H1 (cell line): ENCODE data around the gene ALOX5. TPM values are rescaled to one million over a fixed set of nuclear protein-coding genes. Genes with fewer than 3 reads are reported as not detected.

Source experiments
- CTCF ChIA-PET: fragments of 300-600 bp; sonication (Branson Sonifier 250); formaldehyde crosslinking; loops from one replicate; lab custom pipeline; 2021; ENCODE audit not compliant: partially characterized antibody; lab: Charles Lee
- POLR2A ChIA-PET: fragments of 300-600 bp; sonication (Branson Sonifier 250); formaldehyde crosslinking; loops from one replicate; lab custom pipeline; 2021; ENCODE audit warnings: inconsistent platforms; ENCODE audit not compliant: partially characterized antibody; lab: Charles Lee
- DNase-seq, 2 experiments: peaks; one replicate each; pipeline versions ENCODE4 v3.0.0 to v3.0.0-alpha.2; 2010 to 2022; ENCODE audit warnings: low spot score in 2 of 2, low read depth in 1 of 2, mixed read lengths in 1 of 2
- FAIRE-seq: peaks from 2 replicates; lab custom pipeline; 2011; peaks lifted over from hg19 to GRCh38; lab: Jason Lieb, UNC
- H2AFZ ChIP-seq: 2 replicates; pipeline ENCODE4 v1.8.1; 2012; ENCODE audit warnings: low read length, inconsistent platforms
- H2AK5ac ChIP-seq: 2 replicates; pipeline ENCODE4 v1.6.1; 2013; ENCODE audit warnings: low read depth, low read length
- H2BK120ac ChIP-seq: replicated peaks from 2 replicates; pipeline ENCODE3; 2013; ENCODE audit warnings: low read depth, low read length, inconsistent platforms
- H2BK12ac ChIP-seq: 2 replicates; pipeline ENCODE4 v1.6.1; 2013; ENCODE audit warnings: low read depth, low read length
- H2BK15ac ChIP-seq: 2 replicates; pipeline ENCODE4 v1.6.1; 2013; ENCODE audit warnings: low read length
- H2BK20ac ChIP-seq: 2 replicates; pipeline ENCODE4 v1.6.1; 2013; ENCODE audit warnings: low read length
- H2BK5ac ChIP-seq: 2 replicates; pipeline ENCODE4 v1.6.1; 2013; ENCODE audit warnings: low read depth, low read length
- H3K14ac ChIP-seq: 2 replicates; pipeline ENCODE4 v1.6.1; 2013; ENCODE audit warnings: inconsistent platforms; ENCODE audit not compliant: insufficient read length
- H3K18ac ChIP-seq: 2 replicates; pipeline ENCODE4 v1.6.1; 2013; ENCODE audit warnings: low read length; ENCODE audit errors: extremely low read depth
- H3K23ac ChIP-seq: 2 replicates; pipeline ENCODE4 v1.6.1; 2013; ENCODE audit warnings: inconsistent platforms; ENCODE audit not compliant: insufficient read length
- H3K23me2 ChIP-seq: 2 replicates; pipeline ENCODE4 v1.6.1; 2013; ENCODE audit warnings: low read depth, low read length
- H3K27ac ChIP-seq: 2 replicates; pipeline ENCODE4 v1.6.1; 2011; ENCODE audit warnings: low read depth, low read length, inconsistent platforms
- H3K27me3 ChIP-seq, 4 experiments: replicated peaks in 1 of 4; 1 replicate in 1 of 4; 2 replicates in 3 of 4; pipeline versions ENCODE4 v1.6.1 to v1.8.1; 2011 to 2013; ENCODE audit warnings: low read length in 3 of 4, mild to moderate bottlenecking in 3 of 4, inconsistent platforms in 2 of 4, mixed read lengths in 2 of 4, moderate library complexity in 1 of 4; ENCODE audit not compliant: control insufficient read depth in 3 of 4, insufficient read depth in 3 of 4; ENCODE audit errors: extremely low read depth in 1 of 4
- H3K36me3 ChIP-seq, 4 experiments: 2 replicates each; pipeline versions ENCODE4 v1.6.1 to v1.8.1; 2011 to 2013; ENCODE audit warnings: mild to moderate bottlenecking in 4 of 4, low read length in 3 of 4, moderate library complexity in 2 of 4, control low read depth in 1 of 4, inconsistent platforms in 1 of 4; ENCODE audit not compliant: insufficient read depth in 4 of 4, control insufficient read depth in 2 of 4
- H3K4ac ChIP-seq: replicated peaks from 2 replicates; pipeline ENCODE3; 2013; ENCODE audit warnings: low read length, low read depth, mixed read lengths, inconsistent platforms; ENCODE audit not compliant: insufficient read length
- H3K4me1 ChIP-seq, 4 experiments: replicated peaks in 1 of 4; 1 replicate in 1 of 4; 2 replicates in 3 of 4; pipeline versions ENCODE4 v1.6.1 to v1.8.1; 2011 to 2013; ENCODE audit warnings: low read length in 3 of 4, inconsistent platforms in 2 of 4, mixed read lengths in 1 of 4; ENCODE audit not compliant: insufficient read depth in 4 of 4, control insufficient read depth in 3 of 4
- H3K4me2 ChIP-seq, 2 experiments: 2 replicates each; pipeline versions ENCODE4 v1.6.1 to v1.8.1; 2011 to 2013; ENCODE audit warnings: low read depth in 2 of 2, low read length in 2 of 2, control low read depth in 1 of 2, inconsistent platforms in 1 of 2, mild to moderate bottlenecking in 1 of 2; ENCODE audit not compliant: insufficient read depth in 1 of 2
- H3K4me3 ChIP-seq, 4 experiments: fragments of 200-600, 300-600 bp in 1 of 4; sonication (generic), shearing (Covaris generic), sonication (Bioruptor Twin) in 1 of 4; 2 replicates each; pipeline versions ENCODE4 v1.5.1 to v1.8.1; 2011 to 2016; ENCODE audit warnings: low read length in 4 of 4, low read depth in 3 of 4, control low read depth in 2 of 4, inconsistent platforms in 2 of 4, mild to moderate bottlenecking in 2 of 4, mixed read lengths in 1 of 4, moderate library complexity in 1 of 4; ENCODE audit not compliant: insufficient read depth in 2 of 4; ENCODE audit errors: extremely low read depth in 1 of 4
- H3K56ac ChIP-seq: replicated peaks from 2 replicates; pipeline ENCODE3; 2013; ENCODE audit warnings: low read depth, mild to moderate bottlenecking, mixed read lengths, low read length, inconsistent platforms; ENCODE audit not compliant: insufficient read length
- H3K79me1 ChIP-seq: 2 replicates; pipeline ENCODE4 v1.6.1; 2013; ENCODE audit warnings: low read depth, low read length, control low read depth
- H3K79me2 ChIP-seq, 2 experiments: 2 replicates each; pipeline versions ENCODE4 v1.6.1 to v1.8.1; 2012 to 2013; ENCODE audit warnings: low read length in 2 of 2, mild to moderate bottlenecking in 2 of 2, inconsistent platforms in 1 of 2; ENCODE audit not compliant: insufficient read depth in 2 of 2, control insufficient read depth in 1 of 2
- H3K9ac ChIP-seq, 4 experiments: replicated peaks in 1 of 4; 1 replicate in 1 of 4; 2 replicates in 3 of 4; pipeline versions ENCODE4 v1.6.1 to v1.8.1; 2011 to 2013; ENCODE audit warnings: low read depth in 3 of 4, low read length in 3 of 4, control low read depth in 2 of 4, mild to moderate bottlenecking in 2 of 4, moderate library complexity in 2 of 4, inconsistent platforms in 1 of 4; ENCODE audit errors: extremely low read depth in 1 of 4
- H3K9me3 ChIP-seq, 2 experiments: 2 replicates each; pipeline versions ENCODE4 v1.6.1 to v1.8.1; 2012 to 2013; ENCODE audit warnings: mild to moderate bottlenecking in 2 of 2, moderate library complexity in 2 of 2, control low read depth in 1 of 2, inconsistent platforms in 1 of 2, low read depth in 1 of 2, low read length in 1 of 2, mixed read lengths in 1 of 2; ENCODE audit not compliant: insufficient read depth in 2 of 2
- H4K20me1 ChIP-seq, 2 experiments: replicated peaks in 1 of 2; 2 replicates each; pipeline versions ENCODE3 to v1.8.1; 2011 to 2013; ENCODE audit warnings: inconsistent platforms in 2 of 2, low read length in 2 of 2, mild to moderate bottlenecking in 1 of 2; ENCODE audit not compliant: insufficient read depth in 2 of 2, control insufficient read depth in 1 of 2
- H4K5ac ChIP-seq: 2 replicates; pipeline ENCODE4 v1.6.1; 2013; ENCODE audit warnings: low read length, low read depth, mixed read lengths, inconsistent platforms; ENCODE audit not compliant: insufficient read length
- H4K8ac ChIP-seq: 2 replicates; pipeline ENCODE4 v1.8.0; 2013; ENCODE audit warnings: mild to moderate bottlenecking, moderate library complexity, low read length, inconsistent platforms; ENCODE audit not compliant: insufficient read depth; ENCODE audit errors: extremely low read depth
- H4K91ac ChIP-seq: replicated peaks from 2 replicates; pipeline ENCODE3; 2013; ENCODE audit warnings: low read length, mixed read lengths, inconsistent platforms; ENCODE audit not compliant: insufficient read length
- CHD2 ChIP-seq: IDR thresholded peaks from 2 replicates; pipeline ENCODE4 v1.6.1; 2012; ENCODE audit warnings: low read length, improper control_type of control experiment
- EP300 ChIP-seq, 2 experiments: IDR thresholded peaks; 1 replicate in 1 of 2; 2 replicates in 1 of 2; pipeline ENCODE4 v1.6.1; 2011 to 2012; ENCODE audit warnings: low read depth in 2 of 2, low read length in 2 of 2, mild to moderate bottlenecking in 2 of 2, borderline replicate concordance in 1 of 2, inconsistent platforms in 1 of 2, moderate library complexity in 1 of 2
- HDAC6 ChIP-seq: IDR thresholded peaks from one replicate; pipeline ENCODE4 v1.7.1; 2012; ENCODE audit warnings: low read depth, mild to moderate bottlenecking, inconsistent platforms, low read length, moderate library complexity
- JUN ChIP-seq: IDR thresholded peaks from 2 replicates; pipeline ENCODE4 v1.6.1; 2011; ENCODE audit warnings: low read depth, mild to moderate bottlenecking, improper control_type of control experiment, low read length
- KDM5A ChIP-seq: fragments of 200-600 bp; IDR thresholded peaks from 2 replicates; pipeline ENCODE4 v1.7.1; 2012; ENCODE audit warnings: mild to moderate bottlenecking, low read length, inconsistent platforms, mixed read lengths
- POLR2A ChIP-seq, 2 experiments: IDR thresholded peaks; 1 replicate in 1 of 2; 2 replicates in 1 of 2; pipeline ENCODE4 v1.6.1; 2011; ENCODE audit warnings: low read depth in 2 of 2, low read length in 2 of 2, mild to moderate bottlenecking in 2 of 2; ENCODE audit errors: control extremely low read depth in 1 of 2
- POU5F1 ChIP-seq: IDR thresholded peaks from 2 replicates; pipeline ENCODE4 v1.6.1; 2011; ENCODE audit warnings: low read depth, mild to moderate bottlenecking, low read length, moderate library complexity
- RBBP5 ChIP-seq: IDR thresholded peaks from 2 replicates; pipeline ENCODE4 v1.7.1; 2012; ENCODE audit warnings: low read depth, mild to moderate bottlenecking, inconsistent platforms, low read length, moderate library complexity, borderline replicate concordance
- SIRT6 ChIP-seq: IDR thresholded peaks from one replicate; pipeline ENCODE4 v1.7.1; 2012; ENCODE audit warnings: low read length, inconsistent platforms
- SIX5 ChIP-seq: IDR thresholded peaks from 2 replicates; pipeline ENCODE4 v1.6.1; 2011; ENCODE audit warnings: mild to moderate bottlenecking, low read depth, low read length
- SP1 ChIP-seq: IDR thresholded peaks from 2 replicates; pipeline ENCODE4 v1.6.1; 2011; ENCODE audit warnings: low read depth, low read length
- TBP ChIP-seq: IDR thresholded peaks from 2 replicates; pipeline ENCODE4 v1.6.1; 2011; ENCODE audit warnings: low read depth, low read length, improper control_type of control experiment
- YY1 ChIP-seq: IDR thresholded peaks from 2 replicates; pipeline ENCODE4 v1.6.1; 2011; ENCODE audit warnings: low read depth, mild to moderate bottlenecking, low read length
- WGBS, 2 experiments: shearing (Covaris generic) in 1 of 2; methylation state at CpG; one replicate each; pipeline versions ENCODE4 v1.1.6 to v1.1.7; 2013 to 2015; ENCODE audit warnings: low lambda C conversion rate in 2 of 2, mixed read lengths in 2 of 2, inconsistent platforms in 1 of 2, low coverage in 1 of 2, missing lambda C conversion rate in 1 of 2; ENCODE audit not compliant: insufficient replicate concordance in 2 of 2, insufficient coverage in 1 of 2, insufficient read length in 1 of 2; ENCODE audit errors: extremely low coverage in 1 of 2, missing lambda C conversion rate in 1 of 2; 5-methylcytosine and 5-hydroxymethylcytosine counted together
- polyA plus RNA-seq, 7 experiments: library from polyadenylated mRNA; depleted of rRNA in 3 of 7; stranded (reverse) in 5 of 7; unstranded in 2 of 7; fragments of >200 nt in 5 of 7; fragments of 200-250 nt in 2 of 7; gene quantifications; 1 replicate in 5 of 7; 2 replicates in 1 of 7; 4 replicates in 1 of 7; pipeline versions ENCODE4 v1.2.1 to v1.2.3, GENCODE V29; 2011 to 2013; ENCODE audit warnings: missing spikeins in 2 of 7, mixed read lengths in 2 of 7
- total RNA-seq: library from RNA; stranded (reverse); fragmentation: NEBNext Ultra II Directional; extraction: Animal tissue kit (Norgen Biotek cat#: 25700); gene quantifications from 2 replicates; pipeline ENCODE4 v1.2.1, GENCODE V29; 2021
- TF ChIP-seq, protein P1 (sequence below): IDR thresholded peaks from 2 replicates; pipeline ENCODE4 v1.6.1; 2012; ENCODE audit warnings: low read length, inconsistent platforms

The ALOX5 gene
- total and polyA plus RNA-seq, 2 of the 8 experiments (the other 6 are each of a cell fraction or from before 2014, with no cell fraction given): 1.6 to 3.8 TPM

DNA sequence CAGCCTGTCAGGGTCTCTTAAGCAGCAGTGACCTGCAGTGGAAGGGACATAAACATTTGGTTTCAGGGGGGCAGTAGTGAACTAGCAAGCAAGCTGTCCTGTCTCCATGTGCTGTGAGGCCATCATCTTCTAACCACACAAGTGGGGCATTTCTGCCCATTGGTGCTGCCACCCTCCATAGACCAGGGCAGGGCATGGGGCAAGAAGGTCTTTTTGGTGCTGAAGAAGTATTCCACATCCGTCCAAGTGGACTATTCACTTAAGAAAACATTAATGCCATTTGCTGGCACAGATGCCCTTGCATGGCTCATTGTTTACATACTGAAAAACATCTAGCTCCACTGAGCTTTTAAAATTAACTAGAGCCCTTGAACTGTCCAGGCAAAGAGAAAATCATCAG, 35.8 kb downstream of the ALOX5 start:
- H2BK120ac ChIP-seq: peak overlapping the region; percentile 15
- no peaks in the 10 kb centered on the region for H3K79me1 ChIP-seq
- POLR2A ChIA-PET: no interaction called here
- no peak overlapping the region for H4K91ac ChIP-seq
- CTCF ChIA-PET: no interaction called here
- peaks cover 0 to 6% (median 2%) of the 10 kb centered on the region in 4 experiments; a peak in 3 of 7 replicates for H3K4me1 ChIP-seq
- no peaks in the 10 kb centered on the region for H3K9me3 ChIP-seq
- 80% methylated on average over 1 of the region's 1 CpG; no CpG with 5 or more reads in 1 of the 2 experiments for WGBS, 2 experiments
- H3K27me3 ChIP-seq: no peaks in the 10 kb centered on the region
- H3K23me2 ChIP-seq: no peaks in the 10 kb centered on the region
- peak overlapping the region; percentile 5; the same call in 1 of the 2 replicates for H2BK5ac ChIP-seq
- no peaks in the 10 kb centered on the region for H4K20me1 ChIP-seq
- no peak overlapping the region for H2BK12ac ChIP-seq
- TF ChIP-seq HDAC6 (no peak), EP300 (IDR thresholded peaks at IDR 0.05; ENCODE audit: borderline replicate concordance in 1 of 2, low read depth in 2 of 2, low read length in 2 of 2) (no peak), POLR2A (IDR thresholded peaks at IDR 0.05; ENCODE audit: control extremely low read depth in 1 of 2, low read depth in 2 of 2, low read length in 2 of 2) (no peak), POU5F1 (no peak), SIX5 (no peak), SIRT6 (no peak), YY1 (no peak), TBP (no peak), SP1 (no peak), RBBP5 (no peak), KDM5A (no peak), JUN (no peak), CHD2 (no peak)
- TF ChIP-seq, protein P1, sequence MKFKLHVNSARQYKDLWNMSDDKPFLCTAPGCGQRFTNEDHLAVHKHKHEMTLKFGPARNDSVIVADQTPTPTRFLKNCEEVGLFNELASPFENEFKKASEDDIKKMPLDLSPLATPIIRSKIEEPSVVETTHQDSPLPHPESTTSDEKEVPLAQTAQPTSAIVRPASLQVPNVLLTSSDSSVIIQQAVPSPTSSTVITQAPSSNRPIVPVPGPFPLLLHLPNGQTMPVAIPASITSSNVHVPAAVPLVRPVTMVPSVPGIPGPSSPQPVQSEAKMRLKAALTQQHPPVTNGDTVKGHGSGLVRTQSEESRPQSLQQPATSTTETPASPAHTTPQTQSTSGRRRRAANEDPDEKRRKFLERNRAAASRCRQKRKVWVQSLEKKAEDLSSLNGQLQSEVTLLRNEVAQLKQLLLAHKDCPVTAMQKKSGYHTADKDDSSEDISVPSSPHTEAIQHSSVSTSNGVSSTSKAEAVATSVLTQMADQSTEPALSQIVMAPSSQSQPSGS: no peak
- H2AK5ac ChIP-seq: peak overlapping the region; percentile 86; the same call in 1 of the 2 replicates
- H4K5ac ChIP-seq: no peak overlapping the region
- H3K14ac ChIP-seq: no peak overlapping the region
- DNase-seq (no peak), FAIRE-seq (no peak)
- no peak overlapping the region for H3K56ac ChIP-seq
- H3K23ac ChIP-seq: no peak overlapping the region
- no peak overlapping the region for H3K4me3 ChIP-seq
- no peak overlapping the region for H3K9ac ChIP-seq
- no peak overlapping the region for H2AFZ ChIP-seq
- peak overlapping the region; percentile 8 for H3K4ac ChIP-seq
- 0 out of 2 replicates have a peak overlapping the region, but pooled peaks have one; percentile 72 for H2BK15ac ChIP-seq
- H3K4me2 ChIP-seq: no peak overlapping the region
- H3K79me2 ChIP-seq: no peaks in the 10 kb centered on the region
- no peak overlapping the region for H3K27ac ChIP-seq
- no peak overlapping the region for H2BK20ac ChIP-seq
- H3K36me3 ChIP-seq: no peaks in the 10 kb centered on the region
- no peak overlapping the region for H4K8ac ChIP-seq
- H3K18ac ChIP-seq: peak overlapping the region; percentile 48; the same call in 1 of the 2 replicates
